B cell (primary cell): Measurements from ENCODE around the gene ESRRB.

Experiments used
- EZH2 ChIP-seq: IDR thresholded peaks from 2 replicates; pipeline ENCODE4 v1.6.1; 2012; ENCODE audit warnings: borderline replicate concordance, low read depth, mild to moderate bottlenecking, moderate library complexity, low read length; ENCODE audit not compliant: insufficient read depth, poor library complexity, severe bottlenecking
- TF ChIP-seq, protein P1 (sequence below): fragments of 200-600 bp; IDR thresholded peaks from one replicate; pipeline ENCODE4 v1.8.0; 2022; ENCODE audit warnings: antibody characterized with exemption, mild to moderate bottlenecking

DNA sequence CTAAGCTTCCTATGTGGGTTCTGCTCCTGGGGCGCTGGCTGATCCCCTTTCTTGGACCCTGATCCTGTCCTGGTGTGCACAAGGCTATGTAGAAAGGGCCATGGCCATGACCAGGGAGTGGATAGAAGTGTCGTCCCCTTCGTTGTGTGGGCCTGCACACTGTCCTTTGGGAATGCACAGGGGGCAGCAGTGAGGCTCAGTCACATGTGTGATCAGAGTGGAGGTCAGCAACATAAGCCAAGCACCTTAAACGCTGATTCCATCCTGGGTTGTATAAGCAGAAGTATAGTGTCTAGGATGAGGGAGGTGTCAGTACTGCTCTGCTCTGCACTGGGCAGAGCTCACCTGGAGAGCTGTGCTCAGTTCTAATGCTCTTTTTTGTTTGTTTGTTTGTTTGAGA, 48.4 kb downstream of the ESRRB start:
- TF ChIP-seq, protein P1, sequence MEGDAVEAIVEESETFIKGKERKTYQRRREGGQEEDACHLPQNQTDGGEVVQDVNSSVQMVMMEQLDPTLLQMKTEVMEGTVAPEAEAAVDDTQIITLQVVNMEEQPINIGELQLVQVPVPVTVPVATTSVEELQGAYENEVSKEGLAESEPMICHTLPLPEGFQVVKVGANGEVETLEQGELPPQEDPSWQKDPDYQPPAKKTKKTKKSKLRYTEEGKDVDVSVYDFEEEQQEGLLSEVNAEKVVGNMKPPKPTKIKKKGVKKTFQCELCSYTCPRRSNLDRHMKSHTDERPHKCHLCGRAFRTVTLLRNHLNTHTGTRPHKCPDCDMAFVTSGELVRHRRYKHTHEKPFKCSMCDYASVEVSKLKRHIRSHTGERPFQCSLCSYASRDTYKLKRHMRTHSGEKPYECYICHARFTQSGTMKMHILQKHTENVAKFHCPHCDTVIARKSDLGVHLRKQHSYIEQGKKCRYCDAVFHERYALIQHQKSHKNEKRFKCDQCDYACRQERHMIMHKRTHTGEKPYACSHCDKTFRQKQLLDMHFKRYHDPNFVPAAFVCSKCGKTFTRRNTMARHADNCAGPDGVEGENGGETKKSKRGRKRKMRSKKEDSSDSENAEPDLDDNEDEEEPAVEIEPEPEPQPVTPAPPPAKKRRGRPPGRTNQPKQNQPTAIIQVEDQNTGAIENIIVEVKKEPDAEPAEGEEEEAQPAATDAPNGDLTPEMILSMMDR = no peak
- no peak for TF ChIP-seq EZH2
